ENCODE measurements around the gene GMPPB.

GMPPB gene

GRCh38 chr3:49723628-49724551 is at the start of gene GMPPB:
GMPPB (minus strand) TSS chr3:49723951; CDS start chr3:49723726, 225 bp downstream.
- in situ Hi-C loops (cut with MboI; ENCODE audit: low pct_unique_long_range_greater_than_20kb, low sequenced_read_pairs, unreplicated experiment): no loop called here
- TF ChIP-seq, protein P1, sequence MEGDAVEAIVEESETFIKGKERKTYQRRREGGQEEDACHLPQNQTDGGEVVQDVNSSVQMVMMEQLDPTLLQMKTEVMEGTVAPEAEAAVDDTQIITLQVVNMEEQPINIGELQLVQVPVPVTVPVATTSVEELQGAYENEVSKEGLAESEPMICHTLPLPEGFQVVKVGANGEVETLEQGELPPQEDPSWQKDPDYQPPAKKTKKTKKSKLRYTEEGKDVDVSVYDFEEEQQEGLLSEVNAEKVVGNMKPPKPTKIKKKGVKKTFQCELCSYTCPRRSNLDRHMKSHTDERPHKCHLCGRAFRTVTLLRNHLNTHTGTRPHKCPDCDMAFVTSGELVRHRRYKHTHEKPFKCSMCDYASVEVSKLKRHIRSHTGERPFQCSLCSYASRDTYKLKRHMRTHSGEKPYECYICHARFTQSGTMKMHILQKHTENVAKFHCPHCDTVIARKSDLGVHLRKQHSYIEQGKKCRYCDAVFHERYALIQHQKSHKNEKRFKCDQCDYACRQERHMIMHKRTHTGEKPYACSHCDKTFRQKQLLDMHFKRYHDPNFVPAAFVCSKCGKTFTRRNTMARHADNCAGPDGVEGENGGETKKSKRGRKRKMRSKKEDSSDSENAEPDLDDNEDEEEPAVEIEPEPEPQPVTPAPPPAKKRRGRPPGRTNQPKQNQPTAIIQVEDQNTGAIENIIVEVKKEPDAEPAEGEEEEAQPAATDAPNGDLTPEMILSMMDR (IDR thresholded peaks at IDR 0.05; ENCODE audit: extremely low read depth, insufficient read depth, missing control alignments): no peak
- peak; percentile 98 for DNase-seq (ENCODE audit: low spot score)

DNA sequence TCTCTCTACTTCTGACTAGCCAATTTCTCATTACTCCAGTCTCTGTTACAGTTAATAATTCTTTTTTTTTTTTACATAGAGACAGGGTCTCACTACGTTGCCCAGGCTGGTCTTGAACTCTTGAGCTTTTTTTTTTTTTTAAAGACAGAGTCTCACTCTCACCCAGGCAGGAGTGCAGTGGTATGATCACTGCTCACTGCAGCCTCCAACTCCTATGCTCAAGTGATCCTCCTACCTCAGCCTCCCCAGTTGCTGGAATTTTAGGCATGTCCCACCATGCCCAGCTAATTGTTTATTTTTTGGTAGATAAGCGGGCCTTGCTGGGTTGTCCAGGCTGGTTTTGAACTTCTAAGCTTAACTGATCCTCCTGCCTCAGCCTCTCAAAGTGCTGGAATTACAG is 49.0 kb upstream of the GMPPB start:
- TF ChIP-seq, protein P1 (IDR thresholded peaks at IDR 0.05; ENCODE audit: extremely low read depth, insufficient read depth, missing control alignments): no peak
- in situ Hi-C loops (cut with MboI; ENCODE audit: low pct_unique_long_range_greater_than_20kb, low sequenced_read_pairs, unreplicated experiment): no loop called here
- DNase-seq (ENCODE audit: low spot score): no peak

GRCh38 chr3:49771340-49771938 is 47.7 kb upstream of the GMPPB start:
- in situ Hi-C loops (cut with MboI; ENCODE audit: low pct_unique_long_range_greater_than_20kb, low sequenced_read_pairs, unreplicated experiment): no loop called here
- TF ChIP-seq, protein P1 (IDR thresholded peaks at IDR 0.05; ENCODE audit: extremely low read depth, insufficient read depth, missing control alignments): no peak

DNA sequence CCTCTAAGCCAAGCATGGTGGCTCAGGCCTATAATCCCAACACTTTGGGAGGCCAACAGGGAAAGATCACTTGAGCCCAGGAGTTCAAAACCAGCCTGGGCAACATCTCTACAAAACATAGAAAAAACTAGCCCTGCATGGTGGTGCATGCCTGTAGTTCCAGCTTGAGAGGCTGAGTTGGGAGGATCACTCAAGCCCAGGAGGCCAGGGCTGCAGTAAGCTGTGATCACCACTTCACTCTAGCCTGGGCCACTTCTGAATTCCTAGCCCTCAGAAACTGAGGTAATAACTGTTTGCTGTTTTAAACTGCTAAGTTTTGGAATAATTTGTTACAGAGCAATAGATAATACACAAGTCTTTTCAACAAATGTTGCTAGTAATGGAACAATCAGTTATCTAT is 46.2 kb upstream of the GMPPB start:
- TF ChIP-seq, protein P1 (IDR thresholded peaks at IDR 0.05; ENCODE audit: extremely low read depth, insufficient read depth, missing control alignments): no peak
- no peak for DNase-seq (ENCODE audit: low spot score)
- in situ Hi-C loops (cut with MboI; ENCODE audit: low pct_unique_long_range_greater_than_20kb, low sequenced_read_pairs, unreplicated experiment): no loop called here

More at GRCh38 chr3:49771340-49771938, 47.7 kb upstream of the GMPPB start:
- no peak for DNase-seq (ENCODE audit: low spot score)

- TF ChIP-seq, protein P1 (IDR thresholded peaks at IDR 0.05; ENCODE audit: extremely low read depth, insufficient read depth, missing control alignments): no peak
- in situ Hi-C loops (cut with MboI; ENCODE audit: low pct_unique_long_range_greater_than_20kb, low sequenced_read_pairs, unreplicated experiment): no loop called here
- no peak for DNase-seq (ENCODE audit: low spot score)
Measured at GRCh38 chr3:49769286-49769915, 45.6 kb upstream of the GMPPB start.

DNA sequence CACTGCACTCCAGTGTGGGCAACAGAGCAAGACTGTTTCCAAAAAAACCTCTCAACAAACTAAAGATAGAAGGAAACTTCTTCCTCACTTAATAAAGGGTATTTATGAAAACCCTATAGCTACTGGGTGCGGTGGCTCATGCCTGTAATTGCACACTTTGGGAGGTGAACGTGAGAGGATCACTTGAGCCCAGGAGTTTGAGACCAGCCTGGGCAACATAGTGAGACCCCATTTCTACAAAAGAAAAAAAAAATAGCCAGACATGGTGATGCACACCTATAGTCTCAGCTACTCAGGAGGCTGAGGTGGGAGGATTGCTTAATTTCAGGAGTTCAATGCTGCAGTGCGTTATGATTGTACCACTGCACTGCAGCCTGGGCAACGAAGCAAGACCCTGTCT is 40.2 kb upstream of the GMPPB start:
- no peak for DNase-seq (ENCODE audit: low spot score)
- TF ChIP-seq, protein P1 (IDR thresholded peaks at IDR 0.05; ENCODE audit: extremely low read depth, insufficient read depth, missing control alignments): no peak
- in situ Hi-C loops (cut with MboI; ENCODE audit: low pct_unique_long_range_greater_than_20kb, low sequenced_read_pairs, unreplicated experiment): no loop called here
